GM10248 (cell line): ENCODE measurements around the gene DENND6A.
"Not testable (repeated sequence)": the region's sequence is repeated elsewhere in the genome, so short reads cannot be mapped to it uniquely, and the experiment has no call there.

Source experiments
- CTCF ChIA-PET: fragments of 300-600 bp; sonication (Branson Sonifier 250); formaldehyde crosslinking; extraction: SDS; loops from one replicate; lab custom pipeline; 2021; ENCODE audit warnings: antibody characterized with exemption; lab: Yijun Ruan, JAX
- POLR2A ChIA-PET: fragments of 350-650 bp; sonication (Branson Sonifier 250); formaldehyde crosslinking; extraction: SDS; loops from one replicate; lab custom pipeline; 2020; ENCODE audit warnings: antibody characterized with exemption; lab: Yijun Ruan, JAX
- DNase-seq: peaks from one replicate; pipeline ENCODE4 v3.0.0; 2012; ENCODE audit errors: extremely low spot score
- TF ChIP-seq, protein P1 (sequence below): IDR thresholded peaks from 2 replicates; pipeline ENCODE4 v1.5.1; 2012; ENCODE audit warnings: mild to moderate bottlenecking, low read depth; ENCODE audit errors: extremely low read depth, missing control alignments, control extremely low read depth

Gene DENND6A

DNA sequence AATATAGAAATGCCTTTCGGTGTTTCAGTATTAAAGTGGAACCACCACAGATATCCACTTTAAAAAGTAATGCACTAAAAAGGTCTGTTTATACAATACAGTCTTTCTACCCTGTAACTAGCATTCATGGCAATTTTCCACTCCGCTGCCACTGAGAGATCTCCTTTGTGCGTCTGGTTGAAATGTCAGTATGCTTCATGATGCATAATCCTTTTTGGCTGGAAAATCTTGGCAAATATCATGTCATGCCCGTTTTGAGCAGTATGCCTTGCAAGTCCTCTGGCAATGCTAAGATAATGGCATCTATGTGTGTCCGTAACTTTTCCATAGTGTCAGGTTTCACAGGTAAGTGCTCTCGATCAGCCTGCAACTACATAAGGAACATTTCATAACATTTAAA is 64.9 kb downstream of the DENND6A start:
- TF ChIP-seq, protein P1, sequence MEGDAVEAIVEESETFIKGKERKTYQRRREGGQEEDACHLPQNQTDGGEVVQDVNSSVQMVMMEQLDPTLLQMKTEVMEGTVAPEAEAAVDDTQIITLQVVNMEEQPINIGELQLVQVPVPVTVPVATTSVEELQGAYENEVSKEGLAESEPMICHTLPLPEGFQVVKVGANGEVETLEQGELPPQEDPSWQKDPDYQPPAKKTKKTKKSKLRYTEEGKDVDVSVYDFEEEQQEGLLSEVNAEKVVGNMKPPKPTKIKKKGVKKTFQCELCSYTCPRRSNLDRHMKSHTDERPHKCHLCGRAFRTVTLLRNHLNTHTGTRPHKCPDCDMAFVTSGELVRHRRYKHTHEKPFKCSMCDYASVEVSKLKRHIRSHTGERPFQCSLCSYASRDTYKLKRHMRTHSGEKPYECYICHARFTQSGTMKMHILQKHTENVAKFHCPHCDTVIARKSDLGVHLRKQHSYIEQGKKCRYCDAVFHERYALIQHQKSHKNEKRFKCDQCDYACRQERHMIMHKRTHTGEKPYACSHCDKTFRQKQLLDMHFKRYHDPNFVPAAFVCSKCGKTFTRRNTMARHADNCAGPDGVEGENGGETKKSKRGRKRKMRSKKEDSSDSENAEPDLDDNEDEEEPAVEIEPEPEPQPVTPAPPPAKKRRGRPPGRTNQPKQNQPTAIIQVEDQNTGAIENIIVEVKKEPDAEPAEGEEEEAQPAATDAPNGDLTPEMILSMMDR = no peak
- ChIA-PET POLR2A (no interaction called here), CTCF (interaction anchor here (1.1 to 1.2 kb wide), 2 partner anchors 11 to 38 kb away, joined by 3 to 4 read pairs; no protein-coding TSS in a partner anchor)
- DNase-seq = no peak

GRCh38 chr3:57624801-57625200 is 68.1 kb downstream of the DENND6A start:
- no peak for DNase-seq
- ChIA-PET POLR2A (no interaction called here), CTCF (no interaction called here)
- TF ChIP-seq, protein P1 = no peak

GRCh38 chr3:57622362-57622761 is 70.5 kb downstream of the DENND6A start:
- ChIA-PET CTCF (no interaction called here), POLR2A (no interaction called here)
- DNase-seq = no peak
- TF ChIP-seq, protein P1 = no peak

DNA sequence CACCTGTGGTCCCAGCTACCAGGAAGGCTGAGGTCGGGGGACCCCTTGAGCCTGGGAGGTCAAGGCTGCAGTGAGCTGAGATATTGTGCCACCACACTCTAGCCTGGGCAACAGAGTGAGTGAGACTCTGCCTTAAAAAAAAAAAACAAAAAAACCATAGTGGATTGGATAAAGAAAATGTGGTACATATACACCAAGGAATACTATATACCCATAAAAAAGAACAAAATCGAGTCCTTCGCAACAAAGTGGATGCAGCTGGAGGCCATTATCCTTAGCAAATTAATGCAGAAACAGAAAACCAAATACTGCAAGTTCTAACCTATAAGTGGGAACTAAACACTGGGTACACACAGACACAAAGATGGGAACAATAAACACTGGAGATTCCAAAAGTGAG is 75.1 kb downstream of the DENND6A start:
- TF ChIP-seq, protein P1 = no peak
- POLR2A ChIA-PET = no interaction called here
- CTCF ChIA-PET = interaction anchor here (1.5 kb wide), 1 partner anchor 10 kb away, joined by 4 read pairs; no protein-coding TSS in a partner anchor
- no peak for DNase-seq

DNA sequence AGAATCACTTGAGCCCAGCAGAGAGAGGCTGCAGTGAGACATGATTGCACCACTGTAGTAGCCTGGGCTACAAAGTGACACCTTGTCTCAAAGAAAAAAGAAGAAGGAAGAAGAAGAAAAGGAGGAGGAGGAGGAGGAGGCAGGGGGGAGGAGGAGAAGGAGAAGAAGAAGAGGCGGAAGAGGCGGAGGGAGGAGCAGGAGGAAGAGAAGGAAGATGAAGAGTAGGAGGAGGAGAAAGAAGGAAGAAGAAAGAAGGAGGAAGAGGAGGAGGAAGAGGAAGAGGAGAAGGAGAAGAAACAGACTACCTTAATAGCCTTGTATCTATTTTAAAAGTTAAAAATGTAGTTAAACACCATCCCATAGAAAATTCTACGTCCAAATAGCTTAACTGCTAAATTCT is 76.6 kb downstream of the DENND6A start:
- POLR2A ChIA-PET = interaction anchor here (0.6 kb wide), 1 partner anchor 158 kb away, joined by 8 read pairs; no protein-coding TSS in a partner anchor
- TF ChIP-seq, protein P1 = no peak
- CTCF ChIA-PET = interaction anchor here (1.4 to 2.2 kb wide), 2 partner anchors 13 to 16 kb away, joined by 4 to 6 read pairs; no protein-coding TSS in a partner anchor
- DNase-seq = no peak

DNA sequence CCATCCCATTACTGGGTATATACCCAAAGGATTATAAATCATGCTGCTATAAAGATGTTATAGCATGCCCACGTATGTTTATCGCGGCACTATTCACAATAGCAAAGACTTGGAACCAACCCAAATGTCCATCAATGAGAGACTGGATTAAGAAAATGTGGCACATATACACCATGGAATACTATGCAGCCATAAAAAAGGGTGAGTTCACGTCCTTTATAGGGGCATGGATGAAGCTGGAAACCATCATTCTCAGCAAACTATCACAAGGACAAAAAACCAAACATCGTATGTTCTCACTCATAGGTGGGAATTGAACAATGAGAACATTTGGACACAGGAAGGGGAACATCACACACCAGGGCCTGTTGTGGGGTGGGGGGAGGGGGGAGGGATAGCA is 81.0 kb downstream of the DENND6A start:
- DNase-seq, CTCF ChIA-PET, POLR2A ChIA-PET: not testable (repeated sequence)

- TF ChIP-seq, protein P1 = no peak
- ChIA-PET CTCF (no interaction called here), POLR2A (no interaction called here)
- DNase-seq = no peak
Observed at GRCh38 chr3:57605683-57606082, 87.2 kb downstream of the DENND6A start.
